AG09309 (cell line): ENCODE data around the gene DNAAF2.

Experiments
- DNase-seq: peaks from one replicate; pipeline ENCODE4 v3.0.0-alpha.2; 2010; ENCODE audit warnings: low read depth
- H3K4me3 ChIP-seq: 2 replicates; pipeline ENCODE4 v1.5.1; 2011; ENCODE audit warnings: mild to moderate bottlenecking, low read depth, low read length, moderate library complexity; ENCODE audit not compliant: control insufficient read depth
- CTCF ChIP-seq: IDR thresholded peaks from 2 replicates; pipeline ENCODE4 v1.5.1; 2011; ENCODE audit warnings: mild to moderate bottlenecking, low read depth, low read length, inconsistent platforms; ENCODE audit not compliant: insufficient read depth, control insufficient read depth; ENCODE audit errors: missing control alignments

DNAAF2 gene

GRCh38 chr14:49636866-49637265 lies 1.8 kb upstream of the DNAAF2 start:
- H3K4me3 ChIP-seq = no peak overlapping the region
- TF ChIP-seq CTCF = no peak
- no peak for DNase-seq

GRCh38 chr14:49633640-49634546 lies 1.2 kb downstream of the DNAAF2 start:
- TF ChIP-seq CTCF = peak; percentile 84
- peak overlapping the region; percentile 95 for H3K4me3 ChIP-seq
- peak; percentile 68 for DNase-seq

- no peak for DNase-seq
- no peak overlapping the region for H3K4me3 ChIP-seq
- no peak for TF ChIP-seq CTCF
Observed at GRCh38 chr14:49623941-49624839, 10.9 kb downstream of the DNAAF2 start.

- no peak for TF ChIP-seq CTCF
Observed at GRCh38 chr14:49623387-49623786, 11.7 kb downstream of the DNAAF2 start.

GRCh38 chr14:49622022-49622607 lies 12.9 kb downstream of the DNAAF2 start:
- no peak for TF ChIP-seq CTCF
- DNase-seq = no peak
- H3K4me3 ChIP-seq = peak overlapping the region; percentile 63

More at GRCh38 chr14:49623387-49623786, 11.7 kb downstream of the DNAAF2 start:
- H3K4me3 ChIP-seq = no peak overlapping the region
- DNase-seq = no peak
